Measurements from ENCODE around the gene LMOD2.

DNA sequence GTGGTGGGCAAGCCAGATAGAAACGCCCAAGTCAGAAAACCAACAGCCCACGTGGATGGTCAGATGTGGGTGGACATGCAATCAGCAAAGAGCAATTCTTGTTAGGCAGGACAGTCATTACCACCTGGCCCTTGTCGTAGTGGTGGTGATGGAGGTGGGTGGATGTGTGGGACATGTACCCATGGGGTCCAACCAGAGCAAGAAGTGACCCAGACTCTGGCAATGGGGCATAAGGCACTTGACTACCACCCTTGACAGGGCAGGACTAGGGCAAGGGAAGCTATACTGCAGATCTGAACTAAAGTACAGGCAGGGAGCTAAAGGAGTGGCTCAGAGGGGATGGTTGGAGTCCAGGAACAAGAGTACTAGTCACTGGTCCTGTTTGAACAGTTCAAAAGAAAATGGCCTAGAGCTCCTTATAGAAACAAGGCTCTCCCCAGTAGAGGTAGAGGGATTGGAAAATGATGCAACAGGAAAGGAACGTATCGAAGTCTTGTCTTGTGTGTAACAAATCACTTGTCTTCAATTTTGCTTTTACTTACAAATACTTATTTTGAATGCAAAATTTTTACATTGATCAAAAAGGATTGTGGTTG is 17.6 kb downstream of the LMOD2 start:
- no peak for TF ChIP-seq POLR2A (IDR thresholded peaks at IDR 0.05; ENCODE audit: low read depth, low read length)
- no peak for TF ChIP-seq POLR2AphosphoS5 (IDR thresholded peaks at IDR 0.05; ENCODE audit: low read depth, low read length)
- TF ChIP-seq TAF1 (IDR thresholded peaks at IDR 0.05; ENCODE audit: borderline replicate concordance, low read depth, low read length), result no peak

Data from GM12892 (cell line).